Parathyroid adenoma (tissue), 2 donors: ENCODE measurements around the gene CALHM2.
"Not testable (repeated sequence)": the region's sequence is repeated elsewhere in the genome, so short reads cannot be mapped to it uniquely, and the experiment has no call there.

Experiments used
- H2AFZ ChIP-seq: fragments of 300-600 bp; sonication (generic); one replicate; pipeline ENCODE4 v1.7.0; 2017; ENCODE audit warnings: antibody characterized with exemption, mild to moderate bottlenecking
- H3K27ac ChIP-seq: fragments of 300-600 bp; sonication (generic); one replicate; pipeline ENCODE4 v1.7.0; 2017
- H3K27me3 ChIP-seq: fragments of 300-600 bp; sonication (generic); one replicate; pipeline ENCODE4 v1.7.0; 2017; ENCODE audit warnings: low read length; ENCODE audit not compliant: control insufficient read depth, insufficient read depth
- H3K36me3 ChIP-seq: fragments of 300-600 bp; sonication (generic); one replicate; pipeline ENCODE4 v1.7.0; 2017; ENCODE audit warnings: low read length; ENCODE audit not compliant: control insufficient read depth, insufficient read depth
- H3K4me1 ChIP-seq: fragments of 300-600 bp; sonication (generic); one replicate; pipeline ENCODE4 v1.7.0; 2017; ENCODE audit warnings: control low read depth
- H3K4me2 ChIP-seq: fragments of 300-600 bp; sonication (generic); one replicate; pipeline ENCODE4 v1.7.0; 2017; ENCODE audit warnings: low read length
- H3K4me3 ChIP-seq: fragments of 300-600 bp; sonication (generic); one replicate; pipeline ENCODE4 v1.7.0; 2017; ENCODE audit warnings: low read depth, low read length
- H3K79me2 ChIP-seq: fragments of 300-600 bp; sonication (generic); one replicate; pipeline ENCODE4 v1.7.0; 2017; ENCODE audit warnings: control low read depth
- H3K9ac ChIP-seq: fragments of 300-600 bp; sonication (generic); one replicate; pipeline ENCODE4 v1.7.0; 2017; ENCODE audit warnings: mild to moderate bottlenecking
- H3K9me3 ChIP-seq: fragments of 300-600 bp; sonication (generic); one replicate; pipeline ENCODE4 v1.7.0; 2017; ENCODE audit warnings: low read length; ENCODE audit not compliant: control insufficient read depth
- TF ChIP-seq, protein P1 (sequence below): fragments of 300-600 bp; sonication (generic); IDR thresholded peaks from one replicate; pipeline ENCODE4 v1.7.0; 2017; ENCODE audit warnings: antibody characterized with exemption, mild to moderate bottlenecking
- donor health status: primary hyperparathyroidism.

The CALHM2 gene

DNA sequence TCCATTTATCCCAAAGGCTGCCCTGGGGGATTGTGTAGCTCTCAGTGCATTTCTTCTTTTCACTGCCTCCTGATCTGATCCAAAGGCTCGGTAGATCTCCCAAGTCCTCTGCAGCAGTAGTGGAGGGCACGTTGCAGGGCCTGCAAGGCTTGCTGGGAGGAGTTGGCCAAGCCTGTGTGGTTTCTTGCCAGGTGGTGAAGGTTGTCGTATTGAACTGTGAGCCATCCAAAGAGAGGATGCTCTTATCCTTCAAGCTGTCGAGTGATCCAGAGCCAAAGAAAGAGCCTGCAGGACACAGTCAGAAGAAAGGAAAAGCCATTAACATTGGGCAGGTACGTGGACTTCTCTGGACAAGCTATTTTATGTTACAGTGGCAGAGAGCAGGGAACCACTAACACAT lies 34.6 kb downstream of the CALHM2 start:
- no peaks in the 10 kb centered on the region for H3K36me3 ChIP-seq
- no peaks in the 10 kb centered on the region for H3K27me3 ChIP-seq
- TF ChIP-seq, protein P1, sequence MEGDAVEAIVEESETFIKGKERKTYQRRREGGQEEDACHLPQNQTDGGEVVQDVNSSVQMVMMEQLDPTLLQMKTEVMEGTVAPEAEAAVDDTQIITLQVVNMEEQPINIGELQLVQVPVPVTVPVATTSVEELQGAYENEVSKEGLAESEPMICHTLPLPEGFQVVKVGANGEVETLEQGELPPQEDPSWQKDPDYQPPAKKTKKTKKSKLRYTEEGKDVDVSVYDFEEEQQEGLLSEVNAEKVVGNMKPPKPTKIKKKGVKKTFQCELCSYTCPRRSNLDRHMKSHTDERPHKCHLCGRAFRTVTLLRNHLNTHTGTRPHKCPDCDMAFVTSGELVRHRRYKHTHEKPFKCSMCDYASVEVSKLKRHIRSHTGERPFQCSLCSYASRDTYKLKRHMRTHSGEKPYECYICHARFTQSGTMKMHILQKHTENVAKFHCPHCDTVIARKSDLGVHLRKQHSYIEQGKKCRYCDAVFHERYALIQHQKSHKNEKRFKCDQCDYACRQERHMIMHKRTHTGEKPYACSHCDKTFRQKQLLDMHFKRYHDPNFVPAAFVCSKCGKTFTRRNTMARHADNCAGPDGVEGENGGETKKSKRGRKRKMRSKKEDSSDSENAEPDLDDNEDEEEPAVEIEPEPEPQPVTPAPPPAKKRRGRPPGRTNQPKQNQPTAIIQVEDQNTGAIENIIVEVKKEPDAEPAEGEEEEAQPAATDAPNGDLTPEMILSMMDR: no peak
- H3K79me2 ChIP-seq: no peaks in the 10 kb centered on the region
- no peak overlapping the region for H3K27ac ChIP-seq
- no peaks in the 10 kb centered on the region for H3K4me1 ChIP-seq
- no peak overlapping the region for H3K4me3 ChIP-seq
- no peaks in the 10 kb centered on the region for H3K9me3 ChIP-seq
- H3K9ac ChIP-seq: no peak overlapping the region
- H3K4me2 ChIP-seq: no peak overlapping the region
- no peak overlapping the region for H2AFZ ChIP-seq

DNA sequence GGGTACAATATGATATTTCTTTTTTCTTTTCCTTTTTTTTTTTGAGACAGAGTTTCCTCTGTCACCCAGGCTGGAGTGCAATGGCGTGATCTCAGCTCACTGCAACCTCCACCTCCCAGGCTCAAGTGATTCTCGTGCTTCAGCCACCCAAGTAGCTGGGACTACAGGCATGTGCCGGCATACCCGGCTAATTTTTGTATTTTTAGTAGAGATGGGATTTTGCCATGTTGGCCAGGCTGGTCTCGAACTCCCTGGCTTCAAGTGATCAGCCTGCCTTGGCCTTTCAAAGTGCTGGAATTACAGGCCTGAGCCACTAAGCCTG lies 35.1 kb downstream of the CALHM2 start:
- not testable (repeated sequence) for H3K9ac ChIP-seq, H3K79me2 ChIP-seq, H3K27me3 ChIP-seq, H3K4me3 ChIP-seq, H2AFZ ChIP-seq, H3K9me3 ChIP-seq, H3K27ac ChIP-seq, H3K36me3 ChIP-seq, H3K4me2 ChIP-seq, H3K4me1 ChIP-seq

DNA sequence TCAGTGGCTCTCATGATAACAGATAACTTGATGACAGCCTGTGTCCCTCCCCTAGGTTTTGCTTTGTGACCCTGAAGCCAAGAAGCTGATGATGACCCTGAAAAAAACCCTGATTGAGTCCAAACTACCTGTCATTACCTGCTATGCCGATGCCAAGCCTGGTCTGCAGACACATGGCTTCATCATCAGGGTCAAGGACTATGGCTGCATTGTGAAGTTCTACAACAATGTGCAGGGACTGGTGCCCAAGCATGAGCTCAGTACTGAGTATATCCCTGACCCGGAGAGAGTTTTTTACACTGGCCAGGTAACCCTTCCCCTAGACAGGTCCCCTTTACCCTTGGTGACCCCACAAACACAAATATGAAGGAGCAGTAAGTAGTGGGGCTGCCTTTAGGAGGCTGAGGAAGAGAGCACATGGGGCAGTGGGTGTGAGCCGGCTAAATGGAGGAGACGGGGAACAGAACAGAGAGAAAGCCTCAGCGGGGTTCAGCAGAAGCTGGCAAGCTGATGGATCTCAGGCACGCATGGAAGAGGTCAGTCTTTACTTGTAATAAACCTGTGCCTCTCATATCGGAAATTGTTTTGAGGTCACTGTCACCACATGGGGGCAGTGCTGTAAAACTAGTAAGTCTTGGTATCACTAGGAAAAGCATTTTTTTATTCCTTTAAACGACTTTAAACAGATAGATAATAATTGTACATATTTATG lies 35.6 kb downstream of the CALHM2 start:
- no peaks in the 10 kb centered on the region for H3K79me2 ChIP-seq
- H3K4me3 ChIP-seq: no peak overlapping the region
- H3K36me3 ChIP-seq: no peaks in the 10 kb centered on the region

DNA sequence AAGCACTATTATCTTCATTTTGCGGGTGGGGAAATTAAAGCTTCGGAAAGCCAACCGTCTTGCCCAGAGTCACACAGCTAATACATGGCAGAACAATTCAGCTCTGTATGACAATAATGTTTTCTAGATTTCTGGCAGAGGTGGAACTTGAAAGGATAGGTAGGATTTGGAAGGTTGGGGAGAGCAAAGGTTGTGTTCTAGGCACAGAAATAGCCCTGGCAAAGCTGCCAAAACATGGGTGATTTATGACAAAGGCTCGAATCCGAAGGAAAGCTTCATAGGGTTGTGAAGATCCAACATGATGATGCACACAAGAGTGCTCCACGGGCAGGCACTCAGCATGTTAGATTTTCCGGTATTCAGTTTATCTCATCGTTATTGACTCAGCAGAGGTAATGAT lies 36.6 kb downstream of the CALHM2 start:
- Histone ChIP-seq H3K4me1 (no peaks in the 10 kb centered on the region), H3K9me3 (no peaks in the 10 kb centered on the region), H3K27me3 (no peaks in the 10 kb centered on the region), H3K4me2 (no peak overlapping the region), H2AFZ (no peak overlapping the region), H3K79me2 (no peaks in the 10 kb centered on the region), H3K9ac (no peak overlapping the region), H3K4me3 (no peak overlapping the region), H3K27ac (no peak overlapping the region), H3K36me3 (no peaks in the 10 kb centered on the region)
- TF ChIP-seq, protein P1: no peak

More for the DNA sequence above, 35.6 kb downstream of the CALHM2 start:
- Histone ChIP-seq H2AFZ (no peak overlapping the region), H3K4me1 (no peaks in the 10 kb centered on the region), H3K4me2 (no peak overlapping the region), H3K9me3 (no peaks in the 10 kb centered on the region), H3K9ac (no peak overlapping the region), H3K27ac (no peak overlapping the region), H3K27me3 (no peaks in the 10 kb centered on the region)
- TF ChIP-seq, protein P1: peak; percentile 74

DNA sequence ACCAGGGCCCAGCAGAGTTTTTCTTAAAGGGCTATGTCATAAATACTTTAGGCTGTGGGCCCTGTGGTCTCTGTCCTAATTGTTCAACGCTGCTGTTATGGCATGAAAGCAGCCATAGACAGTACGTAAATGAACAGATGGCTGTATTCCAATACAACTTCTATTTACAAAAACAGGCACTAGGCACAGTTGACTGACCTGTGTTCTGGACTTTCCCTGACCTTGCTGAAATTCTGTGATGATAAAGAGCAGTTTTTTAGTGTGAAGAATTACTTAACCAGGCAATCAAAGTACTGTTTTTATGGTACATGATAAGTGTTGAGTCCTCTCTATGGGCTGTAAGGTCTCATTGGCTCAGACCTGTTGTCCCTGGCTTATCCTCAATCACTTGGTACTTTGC lies 38.6 kb downstream of the CALHM2 start:
- no peaks in the 10 kb centered on the region for H3K36me3 ChIP-seq
- TF ChIP-seq, protein P1: no peak

More for the DNA sequence above, 38.6 kb downstream of the CALHM2 start:
- no peaks in the 10 kb centered on the region for H3K4me1 ChIP-seq
- no peak overlapping the region for H2AFZ ChIP-seq
- H3K79me2 ChIP-seq: no peaks in the 10 kb centered on the region
- H3K27ac ChIP-seq: no peak overlapping the region
- H3K27me3 ChIP-seq: no peaks in the 10 kb centered on the region
- no peaks in the 10 kb centered on the region for H3K9me3 ChIP-seq
- H3K9ac ChIP-seq: no peak overlapping the region
- no peak overlapping the region for H3K4me3 ChIP-seq
- H3K4me2 ChIP-seq: no peak overlapping the region
